Measurements from ENCODE around the gene COLEC11. TPM values are rescaled to one million over a fixed set of nuclear protein-coding genes. Genes with fewer than 3 reads are reported as not detected.

COLEC11 gene
- total and polyA plus RNA-seq, 2 experiments from 2014 or later = 1.3 to 1.5 TPM

DNA sequence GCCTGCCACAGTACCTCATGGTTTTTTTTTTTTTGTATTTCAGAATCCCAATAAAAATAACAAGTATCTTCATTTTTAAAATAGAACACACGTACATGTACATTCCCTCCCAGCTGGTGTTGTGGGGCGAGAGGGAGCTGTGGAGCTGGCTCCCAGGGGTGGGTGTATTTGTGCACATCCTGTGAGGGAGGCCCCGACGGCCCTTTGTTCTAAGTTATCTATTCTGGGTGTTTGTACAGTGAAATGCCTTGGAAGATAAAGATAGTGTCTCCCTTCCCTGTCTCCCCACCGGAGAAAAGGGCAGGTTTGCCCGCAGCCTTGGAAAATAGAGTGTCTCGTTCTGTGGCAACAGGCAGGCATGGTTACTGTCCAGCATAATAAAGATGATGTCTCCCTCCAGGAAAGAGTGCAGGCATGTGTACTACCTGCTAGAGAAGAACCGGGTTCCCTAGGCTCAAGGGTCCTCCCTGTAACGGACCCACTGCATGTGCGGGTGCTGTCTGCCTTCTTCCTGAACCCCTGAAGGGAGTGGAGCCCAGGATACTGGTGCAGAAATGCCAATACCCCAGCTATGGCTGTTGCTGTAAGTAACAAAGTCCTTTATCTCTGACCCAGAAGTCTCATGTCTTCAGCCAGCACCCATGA is 51.0 kb downstream of the COLEC11 start:
- H3K9me3 Mint-ChIP-seq = no peaks in the 10 kb centered on the region; the same call in 2 of the 3 replicates
- Histone ChIP-seq H2AFZ (no peak overlapping the region), H3K9me2 (ENCODE audit: insufficient read depth) (no peaks in the 10 kb centered on the region), H3K4me1 (ENCODE audit: insufficient read depth) (no peaks in the 10 kb centered on the region), H3K36me3 (ENCODE audit: insufficient read depth) (no peaks in the 10 kb centered on the region), H3K27me3 (ENCODE audit: insufficient read depth) (no peaks in the 10 kb centered on the region), H3K4me3 (no peak overlapping the region), H4K20me1 (replicated peaks; ENCODE audit: insufficient read depth) (no peaks in the 10 kb centered on the region), H3F3A (replicated peaks; ENCODE audit: low read depth) (no peaks in the 10 kb centered on the region), H3K4me2 (no peak overlapping the region), H3K79me2 (replicated peaks; ENCODE audit: insufficient read depth) (no peaks in the 10 kb centered on the region), H3K27ac (ENCODE audit: low read depth) (no peak overlapping the region)
- no peak overlapping the region for H3K27ac Mint-ChIP-seq
- peaks cover 11% of the 10 kb centered on the region for H3K27me3 Mint-ChIP-seq (ENCODE audit: insufficient read depth, low read depth, poor library complexity)
- H3K36me3 Mint-ChIP-seq (ENCODE audit: low read depth) = no peaks in the 10 kb centered on the region; the same call in 2 of the 3 replicates
- peaks cover 2% of the 10 kb centered on the region for H3K4me1 Mint-ChIP-seq
- ATAC-seq (no peak), DNase-seq (ENCODE audit: low spot score) (no peak)
- H3K4me3 Mint-ChIP-seq = no peak overlapping the region
- TF ChIP-seq, protein P1, sequence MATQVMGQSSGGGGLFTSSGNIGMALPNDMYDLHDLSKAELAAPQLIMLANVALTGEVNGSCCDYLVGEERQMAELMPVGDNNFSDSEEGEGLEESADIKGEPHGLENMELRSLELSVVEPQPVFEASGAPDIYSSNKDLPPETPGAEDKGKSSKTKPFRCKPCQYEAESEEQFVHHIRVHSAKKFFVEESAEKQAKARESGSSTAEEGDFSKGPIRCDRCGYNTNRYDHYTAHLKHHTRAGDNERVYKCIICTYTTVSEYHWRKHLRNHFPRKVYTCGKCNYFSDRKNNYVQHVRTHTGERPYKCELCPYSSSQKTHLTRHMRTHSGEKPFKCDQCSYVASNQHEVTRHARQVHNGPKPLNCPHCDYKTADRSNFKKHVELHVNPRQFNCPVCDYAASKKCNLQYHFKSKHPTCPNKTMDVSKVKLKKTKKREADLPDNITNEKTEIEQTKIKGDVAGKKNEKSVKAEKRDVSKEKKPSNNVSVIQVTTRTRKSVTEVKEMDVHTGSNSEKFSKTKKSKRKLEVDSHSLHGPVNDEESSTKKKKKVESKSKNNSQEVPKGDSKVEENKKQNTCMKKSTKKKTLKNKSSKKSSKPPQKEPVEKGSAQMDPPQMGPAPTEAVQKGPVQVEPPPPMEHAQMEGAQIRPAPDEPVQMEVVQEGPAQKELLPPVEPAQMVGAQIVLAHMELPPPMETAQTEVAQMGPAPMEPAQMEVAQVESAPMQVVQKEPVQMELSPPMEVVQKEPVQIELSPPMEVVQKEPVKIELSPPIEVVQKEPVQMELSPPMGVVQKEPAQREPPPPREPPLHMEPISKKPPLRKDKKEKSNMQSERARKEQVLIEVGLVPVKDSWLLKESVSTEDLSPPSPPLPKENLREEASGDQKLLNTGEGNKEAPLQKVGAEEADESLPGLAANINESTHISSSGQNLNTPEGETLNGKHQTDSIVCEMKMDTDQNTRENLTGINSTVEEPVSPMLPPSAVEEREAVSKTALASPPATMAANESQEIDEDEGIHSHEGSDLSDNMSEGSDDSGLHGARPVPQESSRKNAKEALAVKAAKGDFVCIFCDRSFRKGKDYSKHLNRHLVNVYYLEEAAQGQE (IDR thresholded peaks at IDR 0.05; ENCODE audit: unreplicated experiment) = no peak
- TF ChIP-seq ZNF114 (CRISPR knock-in tag; IDR thresholded peaks at IDR 0.05) = no peak
- no peak for TF ChIP-seq CREB1 (CRISPR knock-in tag; IDR thresholded peaks at IDR 0.05; ENCODE audit: low read depth)
- TF ChIP-seq POLR2AphosphoS5 (IDR thresholded peaks at IDR 0.05; ENCODE audit: low read depth) = no peak
- no peak for TF ChIP-seq ZNF462 (CRISPR knock-in tag; IDR thresholded peaks at IDR 0.05)
- TF ChIP-seq, protein P2, sequence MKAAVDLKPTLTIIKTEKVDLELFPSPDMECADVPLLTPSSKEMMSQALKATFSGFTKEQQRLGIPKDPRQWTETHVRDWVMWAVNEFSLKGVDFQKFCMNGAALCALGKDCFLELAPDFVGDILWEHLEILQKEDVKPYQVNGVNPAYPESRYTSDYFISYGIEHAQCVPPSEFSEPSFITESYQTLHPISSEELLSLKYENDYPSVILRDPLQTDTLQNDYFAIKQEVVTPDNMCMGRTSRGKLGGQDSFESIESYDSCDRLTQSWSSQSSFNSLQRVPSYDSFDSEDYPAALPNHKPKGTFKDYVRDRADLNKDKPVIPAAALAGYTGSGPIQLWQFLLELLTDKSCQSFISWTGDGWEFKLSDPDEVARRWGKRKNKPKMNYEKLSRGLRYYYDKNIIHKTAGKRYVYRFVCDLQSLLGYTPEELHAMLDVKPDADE (IDR thresholded peaks at IDR 0.05) = no peak
- TF ChIP-seq EZH2 (IDR thresholded peaks at IDR 0.05; ENCODE audit: low read depth, unreplicated experiment) = no peak
- no peak for TF ChIP-seq CTCF (conservative IDR thresholded peaks at IDR 0.05; ENCODE audit: low read depth in 2 of 2)

Data from GM23338 (cell line).